ENCODE results near the gene MYH7.
"Not testable (repeated sequence)": the region's sequence is repeated elsewhere in the genome, so short reads cannot be mapped to it uniquely, and the experiment has no call there.

Gene MYH7

DNA sequence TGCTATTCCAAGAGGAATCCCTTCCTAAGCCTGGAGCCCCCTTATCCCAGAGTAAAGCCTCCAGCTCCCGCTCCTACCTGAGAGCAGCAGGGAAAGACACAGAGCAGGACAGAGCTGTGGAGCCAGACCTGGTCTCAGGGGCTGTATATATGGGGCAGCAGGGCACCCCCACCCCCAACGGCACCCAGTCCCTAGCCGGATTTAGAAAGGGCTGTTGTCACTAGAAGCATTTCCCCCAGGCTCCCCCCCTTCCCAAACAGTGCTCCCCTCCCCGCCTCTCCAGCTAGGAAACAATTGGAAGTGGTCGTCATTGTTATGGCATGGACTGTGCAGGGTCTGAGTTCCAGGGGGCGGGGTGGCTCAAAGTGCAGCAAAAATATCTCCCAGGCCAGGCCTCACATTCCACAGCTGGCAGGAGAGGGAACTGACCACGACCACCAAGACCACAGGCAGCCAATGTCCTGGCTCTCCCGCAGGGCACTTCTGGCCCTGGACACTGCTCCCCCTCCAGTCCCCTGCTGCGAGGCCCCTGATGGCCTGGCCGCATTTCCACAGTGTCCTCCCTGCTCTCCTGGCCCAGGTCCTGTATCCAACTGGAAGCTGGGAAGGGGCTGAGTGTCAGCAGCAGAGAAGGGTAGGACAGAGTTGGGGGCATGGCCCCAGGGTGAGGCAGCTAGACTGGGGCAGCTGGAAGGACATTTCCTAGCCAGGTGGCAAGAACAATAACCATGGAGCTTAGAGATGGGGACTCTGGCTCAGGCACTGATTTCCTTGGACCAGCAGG lies at the start of gene MYH7:
Gene MYH7, minus strand, starts transcription at position 118 of the 784 bp plus-strand sequence. CDS start 1,928 bp downstream, outside the sequence.
- no peak for DNase-seq (ENCODE audit: low spot score)

GRCh38 chr14:23483236-23483854 lies 47.9 kb upstream of the MYH7 start:
- DNase-seq (ENCODE audit: low spot score) = no peak

DNA sequence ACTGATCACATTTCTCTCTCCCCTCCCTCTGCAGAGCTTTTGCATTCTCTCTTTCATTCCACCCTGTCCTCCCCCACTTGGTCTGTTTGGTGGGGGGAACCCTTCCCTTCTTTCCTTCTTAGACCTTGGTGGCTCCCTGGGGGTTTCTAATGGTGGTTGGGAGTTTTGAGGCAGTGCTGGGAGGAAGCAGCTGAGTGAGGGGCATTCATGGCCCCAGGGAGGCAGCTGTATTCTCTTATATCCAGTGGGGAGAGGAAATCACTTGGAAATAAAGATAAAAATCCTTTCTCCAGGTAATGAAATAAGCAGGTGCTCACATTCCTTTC lies 47.3 kb upstream of the MYH7 start:
- no peak for DNase-seq (ENCODE audit: low spot score)

- DNase-seq (ENCODE audit: low spot score) = no peak
Observed at GRCh38 chr14:23481979-23482822, 46.7 kb upstream of the MYH7 start.

DNA sequence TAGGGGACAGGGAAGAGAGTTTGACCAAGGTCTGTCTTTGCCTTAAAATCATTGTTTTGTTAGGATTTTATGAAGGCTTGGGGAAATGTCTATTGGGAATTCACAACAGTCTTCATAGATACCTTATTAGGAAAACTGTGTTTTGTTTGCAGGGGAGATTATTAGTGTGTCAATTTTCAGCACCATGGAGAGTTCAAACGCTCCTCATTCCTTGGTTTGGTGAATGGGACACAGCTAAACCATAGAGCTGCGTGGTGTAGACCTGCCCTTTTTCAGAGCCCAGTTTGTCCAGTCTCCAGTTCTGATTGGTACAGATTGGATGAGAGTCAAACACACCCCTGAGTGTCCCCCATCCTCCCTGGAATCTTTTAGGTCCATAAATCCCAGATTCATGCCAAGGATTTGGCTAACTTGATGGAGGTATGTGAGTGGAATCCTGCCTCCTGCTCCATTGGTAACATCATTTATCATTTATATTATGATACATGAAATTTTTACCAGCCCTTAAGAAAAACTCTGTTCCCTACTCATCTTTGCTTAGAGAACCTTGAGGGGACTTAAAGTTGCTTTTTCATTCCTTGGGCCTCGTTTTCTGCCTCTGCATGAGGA lies 46.0 kb upstream of the MYH7 start:
- DNase-seq (ENCODE audit: low spot score) = no peak

GRCh38 chr14:23478109-23478759 lies 42.8 kb upstream of the MYH7 start:
- DNase-seq (ENCODE audit: low spot score) = peak; percentile 75

DNA sequence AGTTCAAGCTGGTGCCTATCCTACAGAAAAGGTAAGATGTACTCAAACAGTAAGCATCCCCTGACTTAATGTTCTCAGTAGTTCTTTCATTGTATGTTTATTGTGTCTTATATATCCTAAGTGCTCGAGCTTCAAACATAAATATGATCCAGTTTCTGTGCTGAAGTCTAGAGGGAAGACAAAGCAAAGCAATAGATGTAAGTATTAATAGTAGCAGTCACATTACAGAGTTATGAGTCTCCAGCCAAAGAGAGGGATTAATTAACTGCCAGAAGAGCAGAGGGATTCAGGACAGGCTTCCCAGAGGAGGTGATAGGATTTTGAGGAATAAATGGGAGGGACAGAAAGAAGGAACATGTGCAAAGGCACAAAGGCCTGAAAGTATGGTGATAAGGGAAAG lies 35.5 kb upstream of the MYH7 start:
- no peak for DNase-seq (ENCODE audit: low spot score)

GRCh38 chr14:23469906-23470403 lies 34.5 kb upstream of the MYH7 start:
- DNase-seq (ENCODE audit: low spot score) = no peak

DNA sequence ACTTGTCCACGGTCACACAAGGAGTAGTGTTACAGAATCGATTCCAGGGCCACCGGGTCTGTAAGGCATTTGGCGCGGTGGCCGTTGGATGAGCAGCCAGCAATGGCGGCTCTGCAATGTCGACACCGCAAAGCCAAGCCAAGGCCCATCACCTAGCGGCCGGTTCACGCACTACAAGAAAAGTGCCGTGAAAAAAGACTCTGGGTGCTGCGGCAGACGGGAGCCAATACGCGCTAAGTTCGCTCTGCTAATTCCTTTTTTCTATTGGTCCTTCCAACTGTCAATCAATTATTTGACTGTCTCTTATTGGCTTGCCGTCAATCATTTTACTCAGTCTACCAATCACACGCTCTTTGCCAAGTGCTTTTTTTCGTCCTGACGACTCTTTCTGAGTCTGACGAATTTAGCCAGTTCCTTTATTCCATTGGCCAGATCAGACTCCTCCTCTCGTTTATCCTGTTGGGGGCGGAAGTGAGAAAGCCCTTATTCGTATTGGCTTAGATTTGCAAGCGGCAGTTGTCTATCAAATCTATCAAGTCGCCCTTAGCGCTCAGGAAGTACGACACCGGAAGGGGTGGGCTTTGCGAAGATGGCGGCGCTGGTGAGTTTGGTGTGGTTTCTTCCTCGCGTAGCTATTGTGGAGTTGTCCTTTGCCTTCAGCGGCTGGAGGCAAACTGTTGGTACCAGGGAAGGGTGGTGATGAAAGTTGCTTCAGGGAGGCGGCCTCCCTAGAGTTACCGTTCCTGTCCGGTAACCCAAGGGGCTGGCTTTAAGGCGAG lies 33.9 kb upstream of the MYH7 start, which contains the start of gene NGDN:
Gene NGDN, plus strand, starts transcription at position 577 of the 779 bp plus-strand sequence. Its CDS starts 13 bp downstream, at position 590.
- peak; percentile 98 for DNase-seq (ENCODE audit: low spot score)

DNA sequence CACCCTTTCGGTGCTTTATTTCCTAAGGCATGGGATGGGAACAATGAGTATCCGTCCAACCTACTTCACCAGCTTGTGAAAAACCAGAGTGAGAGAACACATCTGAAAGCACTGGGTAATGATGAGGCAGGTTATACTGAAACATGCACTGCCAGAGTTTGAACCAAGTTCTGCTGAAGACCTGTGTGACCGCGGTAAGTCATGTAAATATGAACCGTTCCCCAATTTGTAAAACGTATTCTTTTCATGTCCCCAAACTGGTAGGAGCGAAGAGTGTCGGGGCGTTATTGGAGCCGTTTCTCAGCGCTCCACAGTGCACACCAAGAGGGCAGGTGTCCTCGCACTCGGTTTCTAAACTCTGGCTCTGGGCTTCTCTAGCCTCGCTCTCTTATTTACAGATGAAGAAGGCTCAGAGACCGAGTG lies 33.3 kb upstream of the MYH7 start:
- no peak for DNase-seq (ENCODE audit: low spot score)

DNA sequence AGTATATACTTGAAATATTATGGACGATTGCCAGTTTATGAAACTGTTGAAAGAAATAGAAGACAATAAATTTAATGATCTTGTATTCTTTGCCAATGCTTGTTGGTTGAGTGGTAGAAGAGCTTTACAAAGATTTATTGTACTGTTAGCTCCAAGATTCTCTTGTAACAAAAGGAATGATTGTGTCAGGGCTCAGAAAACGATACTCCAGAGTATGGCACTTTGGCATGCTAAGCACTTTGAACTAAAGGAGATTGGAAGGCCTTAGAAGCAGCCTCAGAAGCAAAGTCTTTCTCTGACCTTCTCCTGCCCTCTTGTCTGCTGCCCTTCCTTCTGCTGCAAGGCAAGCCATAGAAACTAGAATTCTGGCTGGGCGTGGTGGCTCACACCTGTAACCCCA lies 29.8 kb upstream of the MYH7 start:
- DNase-seq (ENCODE audit: low spot score) = no peak

- no peak for DNase-seq (ENCODE audit: low spot score)
Observed at GRCh38 chr14:23464700-23465099, 29.2 kb upstream of the MYH7 start.

DNA sequence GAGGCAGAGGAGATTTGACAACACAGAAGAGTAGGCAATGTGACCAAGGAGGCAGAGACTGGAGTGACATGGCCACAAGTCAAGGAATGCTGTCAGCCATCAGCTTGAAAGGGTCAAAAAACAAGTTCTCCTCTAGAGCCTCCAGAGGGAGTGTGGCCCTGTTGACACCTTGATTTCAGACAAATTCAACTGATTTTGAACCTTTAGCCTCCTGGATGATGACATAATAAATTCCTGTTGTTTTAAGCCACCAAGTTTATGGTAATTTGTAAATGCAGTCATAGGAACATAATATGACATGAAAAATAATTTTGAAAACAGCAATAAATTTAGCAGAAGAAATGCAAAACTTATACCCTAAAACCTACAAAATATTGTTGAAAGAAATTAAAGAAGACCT lies 25.5 kb upstream of the MYH7 start:
- no peak for DNase-seq (ENCODE audit: low spot score)

- DNase-seq (ENCODE audit: low spot score) = no peak
Observed at GRCh38 chr14:23457587-23458445, 22.4 kb upstream of the MYH7 start.

- DNase-seq (ENCODE audit: low spot score) = not testable (repeated sequence)
Observed at GRCh38 chr14:23456883-23457586, 21.6 kb upstream of the MYH7 start.

DNA sequence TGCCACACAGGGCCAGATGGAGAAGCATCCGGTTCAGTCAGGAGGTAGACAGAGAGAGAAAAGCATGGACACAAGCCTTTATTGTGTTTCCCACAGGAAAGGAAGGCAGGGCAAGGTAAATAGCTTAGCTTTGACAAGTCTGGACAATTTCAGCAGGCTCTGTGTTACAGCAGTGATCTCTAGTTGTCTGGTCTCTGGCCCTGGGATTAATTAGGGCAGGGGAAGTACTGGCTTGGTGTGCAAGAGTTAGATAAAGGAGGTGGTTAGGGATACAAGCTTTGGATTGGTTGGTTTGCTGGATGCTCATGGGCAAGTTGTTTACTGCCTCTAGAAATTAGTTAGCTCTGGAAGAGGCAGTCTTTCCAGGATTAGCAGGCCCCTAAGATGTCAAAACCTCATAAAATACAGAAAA lies 19.0 kb upstream of the MYH7 start:
- DNase-seq (ENCODE audit: low spot score) = no peak

DNA sequence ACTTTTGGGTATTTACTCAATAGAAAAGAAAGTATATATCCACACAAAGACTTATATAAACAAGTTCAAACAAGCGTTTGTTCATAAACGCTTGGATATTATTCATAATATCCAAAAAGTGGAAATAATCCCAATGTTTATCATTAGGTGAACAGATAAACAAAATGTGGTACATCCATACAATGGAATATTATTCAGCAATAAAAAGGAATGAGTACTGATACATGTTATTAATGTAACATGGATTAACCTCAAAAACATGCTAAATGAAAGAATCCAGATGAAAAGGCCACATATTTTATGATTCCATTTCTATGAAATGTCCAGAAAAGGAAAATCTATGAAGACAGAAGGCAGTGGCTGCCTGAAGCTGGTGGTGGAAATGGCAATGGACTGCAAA lies 16.8 kb upstream of the MYH7 start:
- DNase-seq (ENCODE audit: low spot score) = no peak

- DNase-seq (ENCODE audit: low spot score) = no peak
Observed at GRCh38 chr14:23450379-23450778, 14.9 kb upstream of the MYH7 start.

- no peak for DNase-seq (ENCODE audit: low spot score)
Observed at GRCh38 chr14:23449314-23449713, 13.9 kb upstream of the MYH7 start.
